ENCODE results near the gene KIF5C. TPM values are rescaled to one million over a fixed set of nuclear protein-coding genes. Genes with fewer than 3 reads are reported as not detected.

Gene KIF5C
- total and polyA plus RNA-seq, 2 experiments from 2014 or later = 45.0 to 49.1 TPM

- TF ChIP-seq REST (IDR thresholded peaks at IDR 0.05; ENCODE audit: unreplicated experiment) (no peak), EZH2phosphoT487 (IDR thresholded peaks at IDR 0.05; ENCODE audit: unreplicated experiment) (no peak), ETS1 (IDR thresholded peaks at IDR 0.05) (no peak)
Observed at GRCh38 chr2:148888986-148889385, 14.0 kb downstream of the KIF5C start (continued).

GRCh38 chr2:148893906-148894305, 18.9 kb downstream of the KIF5C start:
- TF ChIP-seq CTCF (conservative IDR thresholded peaks at IDR 0.05; ENCODE audit: low read depth in 2 of 2) (no peak), ETS1 (IDR thresholded peaks at IDR 0.05) (no peak), NANOG (IDR thresholded peaks at IDR 0.05; ENCODE audit: borderline replicate concordance) (no peak), ZNF331 (CRISPR knock-in tag; IDR thresholded peaks at IDR 0.05; ENCODE audit: low read depth) (no peak)
- no peak overlapping the region for H3K4me2 ChIP-seq
- no peak overlapping the region for H2AFZ ChIP-seq
- H3K36me3 ChIP-seq (ENCODE audit: insufficient read depth) = peaks cover 4% of the 10 kb centered on the region; the same call in 1 of the 2 replicates
- H3K27ac ChIP-seq (ENCODE audit: low read depth) = no peak overlapping the region
- Mint-ChIP-seq H3K27me3 (ENCODE audit: insufficient read depth, low read depth, poor library complexity) (no peaks in the 10 kb centered on the region), H3K27ac (no peak overlapping the region), H3K4me1 (peaks cover 5% of the 10 kb centered on the region), H3K9me3 (peaks cover 18% of the 10 kb centered on the region), H3K36me3 (ENCODE audit: low read depth) (peaks cover 24% of the 10 kb centered on the region), H3K4me3 (no peak overlapping the region)
- H3K27me3 ChIP-seq (ENCODE audit: insufficient read depth) = no peaks in the 10 kb centered on the region
- no peaks in the 10 kb centered on the region for H3K4me1 ChIP-seq (ENCODE audit: insufficient read depth)
- H3K4me3 ChIP-seq = no peak overlapping the region
- ATAC-seq (no peak), DNase-seq (ENCODE audit: low spot score) (no peak)
- H3K9me2 ChIP-seq (ENCODE audit: insufficient read depth) = peaks cover 6% of the 10 kb centered on the region
- peaks cover 2% of the 10 kb centered on the region for H4K20me1 ChIP-seq (replicated peaks; ENCODE audit: insufficient read depth)
- peaks cover 69% of the 10 kb centered on the region for H3K79me2 ChIP-seq (replicated peaks; ENCODE audit: insufficient read depth)
- H3F3A ChIP-seq (replicated peaks; ENCODE audit: low read depth) = no peaks in the 10 kb centered on the region

All from GM23338 (cell line).